Type B pancreatic cell (in vitro differentiated cells): ENCODE measurements around the gene BABAM2. TPM values are rescaled to one million over a fixed set of nuclear protein-coding genes. Genes with fewer than 3 reads are reported as not detected.

Experiments
- DNase-seq: peaks from one replicate; pipeline ENCODE4 v3.0.0; 2021; ENCODE audit warnings: mixed read lengths; ENCODE audit not compliant: unreplicated experiment; ENCODE audit errors: extremely low spot score
- H3K27ac Mint-ChIP-seq: 2 replicates; pipeline ENCODE4 v1.8.0; 2021; ENCODE audit warnings: mild to moderate bottlenecking, mixed read lengths
- H3K27me3 Mint-ChIP-seq: 2 replicates; pipeline ENCODE4 v1.8.0; 2021; ENCODE audit warnings: mixed read lengths
- H3K36me3 Mint-ChIP-seq: 2 replicates; pipeline ENCODE4 v1.8.0; 2021; ENCODE audit warnings: mixed read lengths
- H3K4me1 Mint-ChIP-seq: one replicate; pipeline ENCODE4 v1.8.0; 2021; ENCODE audit warnings: mixed read lengths; ENCODE audit not compliant: unreplicated experiment
- H3K4me3 Mint-ChIP-seq: 2 replicates; pipeline ENCODE4 v1.8.0; 2021; ENCODE audit warnings: mild to moderate bottlenecking, mixed read lengths
- H3K9me3 Mint-ChIP-seq: 2 replicates; pipeline ENCODE4 v1.8.0; 2021; ENCODE audit warnings: mixed read lengths
- total RNA-seq: library from RNA; stranded (reverse); gene quantifications from 2 replicates; pipeline ENCODE4 v1.2.1, GENCODE V29; 2021; ENCODE audit warnings: low replicate concordance
- TF ChIP-seq, protein P1 (sequence below): fragments of 200-600 bp; sonication (generic); conservative IDR thresholded peaks from 2 replicates; pipeline ENCODE4 v1.5.0; 2021; ENCODE audit warnings: antibody characterized with exemption, mild to moderate bottlenecking

BABAM2 gene
- total RNA-seq, 1 donor from 2014 or later: 30.4 TPM

DNA sequence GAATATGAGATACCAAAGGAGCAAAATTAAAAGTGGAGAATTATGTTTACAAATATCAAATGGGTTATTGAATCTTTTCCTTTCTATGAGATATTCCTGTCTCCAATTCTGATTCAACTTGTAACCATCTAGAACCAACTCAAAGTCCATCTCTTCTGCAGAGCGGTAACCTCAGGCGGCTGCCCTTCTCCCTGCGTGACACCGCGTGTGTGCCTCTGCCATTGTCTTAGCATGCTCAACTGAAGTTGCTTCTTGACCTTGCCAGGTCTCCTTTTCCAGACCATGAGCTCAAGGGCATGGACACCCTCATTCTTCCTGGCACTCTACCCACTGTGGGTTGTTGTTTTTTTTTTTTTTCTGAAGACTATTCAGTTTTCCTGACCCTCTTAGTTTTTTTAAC, 398.1 kb downstream of the BABAM2 start:
- H3K9me3 Mint-ChIP-seq: no peaks in the 10 kb centered on the region
- H3K4me1 Mint-ChIP-seq: peaks cover 6% of the 10 kb centered on the region
- no peaks in the 10 kb centered on the region for H3K27me3 Mint-ChIP-seq
- TF ChIP-seq, protein P1, sequence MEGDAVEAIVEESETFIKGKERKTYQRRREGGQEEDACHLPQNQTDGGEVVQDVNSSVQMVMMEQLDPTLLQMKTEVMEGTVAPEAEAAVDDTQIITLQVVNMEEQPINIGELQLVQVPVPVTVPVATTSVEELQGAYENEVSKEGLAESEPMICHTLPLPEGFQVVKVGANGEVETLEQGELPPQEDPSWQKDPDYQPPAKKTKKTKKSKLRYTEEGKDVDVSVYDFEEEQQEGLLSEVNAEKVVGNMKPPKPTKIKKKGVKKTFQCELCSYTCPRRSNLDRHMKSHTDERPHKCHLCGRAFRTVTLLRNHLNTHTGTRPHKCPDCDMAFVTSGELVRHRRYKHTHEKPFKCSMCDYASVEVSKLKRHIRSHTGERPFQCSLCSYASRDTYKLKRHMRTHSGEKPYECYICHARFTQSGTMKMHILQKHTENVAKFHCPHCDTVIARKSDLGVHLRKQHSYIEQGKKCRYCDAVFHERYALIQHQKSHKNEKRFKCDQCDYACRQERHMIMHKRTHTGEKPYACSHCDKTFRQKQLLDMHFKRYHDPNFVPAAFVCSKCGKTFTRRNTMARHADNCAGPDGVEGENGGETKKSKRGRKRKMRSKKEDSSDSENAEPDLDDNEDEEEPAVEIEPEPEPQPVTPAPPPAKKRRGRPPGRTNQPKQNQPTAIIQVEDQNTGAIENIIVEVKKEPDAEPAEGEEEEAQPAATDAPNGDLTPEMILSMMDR: no peak
- H3K36me3 Mint-ChIP-seq: no peaks in the 10 kb centered on the region
- no peak overlapping the region for H3K4me3 Mint-ChIP-seq
- no peak overlapping the region for H3K27ac Mint-ChIP-seq
- DNase-seq: no peak

DNA sequence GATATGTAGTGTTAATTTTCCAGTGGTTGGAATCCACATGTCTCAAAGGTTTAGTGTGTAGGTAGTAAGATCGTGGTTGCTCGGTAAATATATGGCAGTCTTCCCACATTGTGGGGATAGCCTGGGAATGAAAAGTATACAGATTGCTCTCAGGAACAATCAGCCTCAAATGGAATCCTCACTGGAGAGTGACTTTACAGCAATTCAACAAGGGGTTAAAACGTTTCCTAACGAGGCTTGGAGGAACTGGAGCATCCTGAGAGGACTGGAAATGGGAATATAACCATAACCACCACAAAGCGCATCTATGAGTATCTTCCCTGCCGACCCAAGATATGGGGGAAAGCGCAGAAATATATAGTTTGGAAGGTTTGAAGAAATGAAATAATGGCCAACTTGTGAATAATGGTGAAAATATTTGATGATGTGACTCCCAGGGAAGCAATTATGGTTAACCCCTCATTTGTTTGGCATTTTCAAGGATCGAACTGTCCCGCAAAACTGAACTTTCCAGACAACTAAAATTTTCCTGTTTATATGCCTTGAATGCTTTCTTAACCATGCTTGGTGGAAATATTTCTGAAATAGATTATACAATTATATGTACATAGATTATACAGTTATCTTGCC, 401.4 kb downstream of the BABAM2 start:
- no peaks in the 10 kb centered on the region for H3K9me3 Mint-ChIP-seq
- H3K27me3 Mint-ChIP-seq: no peaks in the 10 kb centered on the region
- no peak for DNase-seq
- H3K4me1 Mint-ChIP-seq: no peaks in the 10 kb centered on the region
- H3K36me3 Mint-ChIP-seq: no peaks in the 10 kb centered on the region
- no peak overlapping the region for H3K4me3 Mint-ChIP-seq
- TF ChIP-seq, protein P1: no peak
- no peak overlapping the region for H3K27ac Mint-ChIP-seq

DNA sequence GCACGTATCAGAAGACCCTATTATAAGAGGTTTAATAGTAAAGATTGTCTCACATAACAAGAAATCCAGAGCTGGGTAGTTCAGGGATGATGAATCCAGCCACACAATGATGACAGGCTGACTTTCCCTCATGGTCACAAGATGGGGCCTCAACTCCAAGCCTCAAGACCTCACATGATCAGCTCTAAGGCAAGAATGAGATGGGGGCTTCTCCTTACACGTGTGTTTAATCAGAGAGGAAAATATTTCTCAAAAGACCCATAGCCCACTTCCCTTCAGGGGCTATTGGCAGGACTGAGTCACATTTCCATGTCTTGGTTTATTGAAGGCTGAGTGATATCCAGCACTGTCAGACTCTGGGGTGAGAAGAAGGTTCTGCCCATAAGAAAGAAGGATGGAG, 402.0 kb downstream of the BABAM2 start:
- TF ChIP-seq, protein P1: no peak
- no peaks in the 10 kb centered on the region for H3K9me3 Mint-ChIP-seq
- H3K4me1 Mint-ChIP-seq: no peaks in the 10 kb centered on the region
- no peaks in the 10 kb centered on the region for H3K36me3 Mint-ChIP-seq
- no peak overlapping the region for H3K4me3 Mint-ChIP-seq
- no peak for DNase-seq
- H3K27me3 Mint-ChIP-seq: no peaks in the 10 kb centered on the region
- H3K27ac Mint-ChIP-seq: no peak overlapping the region

DNA sequence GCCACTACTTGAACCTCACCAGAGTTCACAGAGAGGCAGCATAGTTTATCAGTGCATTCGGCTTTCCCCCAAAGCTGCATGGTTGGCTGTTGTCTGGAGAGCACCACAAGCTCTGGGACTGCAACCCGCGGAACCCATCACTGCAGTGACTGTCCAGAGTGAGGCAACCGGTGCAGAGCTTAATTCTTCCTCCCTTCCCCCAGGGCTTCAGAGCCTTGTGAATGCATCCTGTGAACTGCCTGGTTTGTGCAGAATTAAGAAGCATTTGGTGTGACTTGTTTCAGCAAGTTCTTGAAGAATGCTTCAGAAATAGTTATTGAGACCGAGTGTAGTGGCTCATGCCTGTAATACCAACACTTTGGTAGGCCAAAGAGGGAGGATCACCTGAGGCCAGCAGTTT, 402.9 kb downstream of the BABAM2 start:
- Mint-ChIP-seq H3K4me1 (no peaks in the 10 kb centered on the region), H3K4me3 (no peak overlapping the region), H3K9me3 (no peaks in the 10 kb centered on the region), H3K27me3 (no peaks in the 10 kb centered on the region), H3K36me3 (no peaks in the 10 kb centered on the region), H3K27ac (no peak overlapping the region)
- DNase-seq: no peak
- TF ChIP-seq, protein P1: no peak

DNA sequence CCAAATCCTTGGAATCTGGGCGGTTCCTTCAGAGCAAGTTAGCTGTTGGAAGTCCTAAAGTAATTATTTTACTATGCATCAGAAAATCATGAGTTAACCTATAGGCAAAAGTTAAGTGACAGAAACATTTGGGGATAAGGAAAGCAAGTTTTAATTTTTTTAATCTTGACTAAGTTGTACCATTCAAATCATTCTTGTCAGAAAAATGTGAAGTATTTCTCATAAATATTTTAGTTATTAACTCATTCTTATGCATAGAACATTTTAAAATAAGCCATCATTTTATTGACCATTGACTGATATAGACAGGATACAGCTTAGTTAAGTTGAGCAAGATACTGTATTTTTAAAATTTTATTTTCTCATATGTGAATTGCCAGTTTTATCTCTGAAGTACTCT, 403.9 kb downstream of the BABAM2 start:
- H3K4me3 Mint-ChIP-seq: no peak overlapping the region
- no peaks in the 10 kb centered on the region for H3K9me3 Mint-ChIP-seq
- no peaks in the 10 kb centered on the region for H3K4me1 Mint-ChIP-seq
- H3K36me3 Mint-ChIP-seq: peaks cover 4% of the 10 kb centered on the region
- H3K27me3 Mint-ChIP-seq: no peaks in the 10 kb centered on the region
- no peak overlapping the region for H3K27ac Mint-ChIP-seq
- TF ChIP-seq, protein P1: no peak
- no peak for DNase-seq

DNA sequence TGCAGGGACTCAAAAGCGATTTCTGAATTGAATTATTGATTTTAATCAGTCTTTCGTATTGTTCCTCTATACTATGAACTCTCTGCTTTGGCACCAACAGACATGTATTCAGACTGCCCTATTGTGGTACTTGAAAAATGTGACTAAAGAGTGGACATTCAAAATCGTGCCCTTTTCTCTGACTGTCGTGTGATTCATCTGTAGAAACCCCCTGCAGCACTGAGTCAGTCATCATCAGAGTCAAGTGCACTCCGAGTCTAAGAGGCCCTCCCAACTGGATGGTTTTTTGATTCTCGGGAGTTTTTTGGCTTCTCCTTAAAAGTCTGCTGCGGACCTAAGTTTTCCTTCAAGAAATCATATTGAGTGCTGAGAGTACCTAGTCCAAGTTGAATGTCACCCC, 405.7 kb downstream of the BABAM2 start:
- H3K27ac Mint-ChIP-seq: no peak overlapping the region
- no peaks in the 10 kb centered on the region for H3K9me3 Mint-ChIP-seq
- TF ChIP-seq, protein P1: no peak
- DNase-seq: no peak
- no peak overlapping the region for H3K4me3 Mint-ChIP-seq
- H3K4me1 Mint-ChIP-seq: peaks cover 10% of the 10 kb centered on the region
- no peaks in the 10 kb centered on the region for H3K27me3 Mint-ChIP-seq
- peaks cover 4% of the 10 kb centered on the region for H3K36me3 Mint-ChIP-seq
